Brain pericyte (primary cell): ENCODE measurements around the gene ADIPOR2.
"Not testable (repeated sequence)": the region's sequence is repeated elsewhere in the genome, so short reads cannot be mapped to it uniquely, and the experiment has no call there.

ENCODE experiments used
- DNase-seq: peaks from one replicate; pipeline ENCODE4 v3.0.0-alpha.2; 2012; ENCODE audit warnings: low read depth, low spot score

Gene ADIPOR2

DNA sequence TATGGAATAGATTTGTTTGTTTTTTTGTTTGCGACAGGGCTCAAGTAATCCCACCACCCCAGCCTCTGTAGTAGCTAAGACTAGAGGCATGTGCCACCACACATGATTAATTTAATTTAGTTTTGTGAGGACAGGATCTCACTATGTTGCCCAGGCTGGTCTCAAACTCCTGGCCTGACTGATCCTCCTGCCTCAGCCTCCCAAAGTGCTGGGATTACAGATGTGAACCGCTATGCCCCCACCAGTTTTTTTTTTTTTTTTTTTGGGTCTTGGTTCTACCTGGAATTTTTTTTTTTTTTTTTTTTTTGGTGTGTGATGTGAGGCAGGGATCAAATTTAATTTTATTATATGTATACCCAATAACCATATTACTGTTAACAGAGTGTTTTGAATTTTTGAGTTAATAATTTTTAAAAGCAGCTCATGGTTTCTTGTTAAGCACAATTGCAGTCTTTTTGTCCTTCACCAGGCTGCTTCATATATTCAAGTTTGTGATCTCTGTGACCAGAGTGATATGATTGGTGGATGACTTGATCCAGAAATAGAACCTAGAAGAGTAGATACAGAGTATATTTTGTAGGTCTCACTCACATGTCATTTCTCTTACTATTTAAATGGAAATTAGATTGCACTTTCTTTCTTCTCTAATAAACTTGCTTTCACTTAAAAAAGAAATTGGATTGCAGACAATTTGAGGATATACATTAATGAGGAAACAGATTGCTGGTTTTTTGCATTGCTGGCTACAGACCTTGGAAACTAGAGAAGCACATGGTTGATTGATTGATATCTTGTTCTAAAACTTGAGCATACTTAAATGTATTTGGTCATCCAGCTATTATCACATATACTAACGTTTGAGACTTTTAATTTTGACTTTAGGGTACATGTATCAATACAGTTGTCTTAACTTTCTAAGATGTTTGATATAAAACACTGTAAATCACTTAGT, 13.2 kb downstream of the ADIPOR2 start:
- no peak for DNase-seq

DNA sequence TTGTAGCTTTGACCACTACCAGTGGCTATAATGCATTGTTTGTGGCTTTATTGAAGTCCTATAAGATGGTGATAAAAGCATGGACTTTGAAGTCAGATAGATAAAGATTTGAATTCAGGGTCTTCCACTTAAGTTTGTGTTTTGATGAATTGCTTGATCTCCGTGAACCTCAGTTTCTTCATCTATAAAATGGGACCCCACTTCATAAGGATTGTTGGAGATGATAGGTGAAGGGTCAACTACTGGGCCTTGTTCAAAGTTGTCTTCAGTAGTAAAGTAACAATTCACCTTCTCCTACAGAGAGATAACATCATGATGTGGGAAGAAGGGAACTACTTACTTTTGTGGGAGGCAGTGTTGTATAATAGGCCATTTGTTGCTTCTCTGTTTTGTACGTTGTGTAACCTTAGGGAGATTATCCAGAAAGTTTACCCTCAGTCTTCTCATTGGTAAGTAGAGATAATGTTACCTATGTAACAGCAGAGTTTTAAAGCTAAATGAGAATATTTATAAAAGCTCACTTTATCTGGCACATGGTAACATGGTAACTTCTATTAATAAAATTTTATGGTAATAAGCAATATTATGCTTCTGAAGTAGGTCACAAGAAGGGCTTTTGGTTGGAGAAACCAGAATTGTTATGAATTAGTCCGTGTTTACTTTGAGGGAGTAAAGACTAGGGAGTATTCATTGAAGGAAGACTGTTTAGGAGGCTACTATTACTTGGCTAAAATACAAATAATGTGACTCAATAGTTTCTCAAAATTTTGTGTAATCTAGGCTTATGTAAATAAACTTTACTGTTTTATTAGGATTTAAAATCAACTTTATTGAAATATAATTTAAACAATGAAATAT, 15.1 kb downstream of the ADIPOR2 start:
- DNase-seq: no peak

DNA sequence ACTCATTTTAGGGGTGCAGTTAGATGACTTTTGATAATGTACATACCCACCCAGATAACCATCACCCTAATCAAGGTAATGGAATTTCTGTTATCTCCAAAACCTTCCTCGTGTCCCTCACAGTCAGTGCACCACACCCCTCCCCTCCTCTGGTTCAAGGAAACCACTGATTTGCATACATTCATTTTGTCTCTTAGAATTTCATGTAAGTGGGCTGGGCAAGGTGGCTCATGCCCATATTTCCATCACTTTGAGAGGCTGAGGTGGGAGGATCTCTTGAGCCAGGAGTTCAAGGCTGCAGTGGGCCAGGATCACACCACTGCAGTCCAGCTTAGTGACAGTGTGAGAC, 15.7 kb downstream of the ADIPOR2 start:
- no peak for DNase-seq

DNA sequence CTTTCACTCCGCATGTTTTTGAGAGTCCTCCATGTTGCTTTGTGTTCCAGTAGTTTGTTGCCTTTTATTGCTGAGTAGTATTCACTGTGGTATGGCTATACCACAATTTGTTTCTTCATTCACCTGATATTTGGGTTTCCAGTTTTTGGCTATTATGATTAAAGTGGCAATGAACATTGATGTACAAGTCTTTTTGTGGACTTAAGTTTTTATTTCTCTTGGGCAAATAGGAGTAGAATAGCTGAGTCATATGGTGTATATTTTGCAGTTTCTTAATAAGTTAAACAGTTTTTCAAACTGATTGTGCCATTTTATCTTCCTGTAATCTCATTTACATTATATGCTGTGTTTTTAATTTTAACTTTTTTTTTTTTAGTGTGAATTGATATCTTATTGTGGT, 16.2 kb downstream of the ADIPOR2 start:
- DNase-seq: no peak

DNA sequence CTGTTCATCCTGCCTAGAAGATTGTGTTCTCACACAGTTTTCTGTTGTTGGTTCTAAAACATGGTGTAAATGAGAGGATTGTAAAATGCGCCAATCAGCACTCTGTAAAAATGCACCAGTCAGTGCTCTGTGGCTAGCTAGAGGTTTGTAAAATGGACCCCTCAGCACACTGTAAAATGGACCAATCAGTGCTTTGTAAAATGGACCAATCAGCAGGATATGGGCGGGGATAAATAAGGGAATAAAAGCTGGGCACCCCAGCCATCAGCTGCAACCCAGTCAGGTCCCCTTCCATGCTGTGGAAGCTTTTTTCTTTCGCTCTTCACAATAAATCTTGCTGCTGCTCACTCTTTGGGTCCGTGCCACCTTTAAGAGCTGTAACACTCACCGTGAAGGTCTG, 19.1 kb downstream of the ADIPOR2 start:
- DNase-seq: not testable (repeated sequence)

DNA sequence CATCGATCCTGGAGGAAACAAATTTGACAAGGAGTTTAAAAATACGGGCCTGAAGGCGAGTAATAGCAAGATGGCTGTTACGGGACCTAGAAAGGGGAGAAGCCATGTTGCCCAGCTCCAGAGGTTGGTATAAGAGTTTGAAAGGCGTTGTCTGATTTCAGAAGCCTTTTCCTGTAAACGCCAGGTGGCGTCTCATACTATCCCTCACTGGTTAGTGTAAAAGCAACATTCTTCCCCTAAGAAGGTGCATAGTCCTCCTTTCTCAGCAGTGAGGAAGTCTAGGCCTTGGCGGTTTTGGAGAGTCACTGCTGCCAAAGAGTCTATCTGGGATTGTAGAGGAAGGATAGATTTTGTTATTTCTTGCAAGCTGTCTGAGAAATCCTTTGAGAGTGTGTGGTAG, 20.0 kb downstream of the ADIPOR2 start:
- not testable (repeated sequence) for DNase-seq

DNA sequence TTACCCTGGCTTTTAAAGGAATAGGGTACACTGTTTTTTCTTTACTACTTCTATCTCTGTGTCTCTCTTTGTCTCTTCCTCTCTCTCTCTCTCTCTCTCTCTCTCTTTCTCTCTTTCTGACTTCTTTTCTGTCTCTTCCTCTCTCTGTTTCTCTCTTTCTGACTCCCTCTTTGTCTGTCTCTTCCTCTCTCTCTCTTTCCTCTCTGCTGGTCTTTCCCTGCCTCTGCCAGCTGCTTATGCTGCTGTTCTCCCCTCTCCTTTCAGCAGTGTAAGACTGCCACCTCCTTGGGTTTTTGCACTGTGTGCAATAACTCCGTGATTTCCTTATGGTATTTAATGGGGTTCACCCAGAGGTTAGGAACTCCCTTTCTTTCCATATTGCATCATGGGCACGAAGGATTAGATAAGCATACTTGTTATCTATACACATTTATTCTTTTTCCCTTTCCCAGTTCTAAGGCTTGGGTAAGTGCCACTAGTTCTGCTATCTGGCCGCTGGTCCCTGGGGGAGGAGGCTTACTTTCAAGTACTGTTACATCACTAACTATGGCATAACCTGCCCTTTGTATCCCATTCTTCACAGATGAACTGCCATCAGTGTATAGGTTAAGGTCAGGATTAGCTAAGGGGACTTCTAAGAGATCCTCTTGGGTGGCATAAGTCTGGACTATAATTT, 20.8 kb downstream of the ADIPOR2 start:
- DNase-seq: not testable (repeated sequence)

DNA sequence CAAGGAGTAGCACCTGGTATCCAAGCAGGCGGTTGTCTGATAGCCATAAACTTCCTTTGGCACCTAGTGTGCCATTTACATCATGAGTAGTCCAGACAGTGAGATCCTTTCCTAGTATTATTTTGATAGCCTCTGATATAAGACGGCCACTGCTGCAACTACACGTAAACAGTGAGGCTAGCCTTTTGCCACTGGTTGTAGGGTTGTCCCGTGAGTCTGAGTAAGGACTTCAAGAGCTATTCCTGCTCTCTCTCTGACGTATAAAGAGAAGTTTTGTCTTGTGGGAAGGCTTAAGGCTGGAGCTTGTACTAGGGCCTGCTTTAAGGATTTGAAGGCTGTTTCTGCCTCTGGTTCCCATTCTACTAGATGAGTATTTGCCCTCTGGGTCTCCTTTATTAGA, 21.4 kb downstream of the ADIPOR2 start:
- DNase-seq: not testable (repeated sequence)

DNA sequence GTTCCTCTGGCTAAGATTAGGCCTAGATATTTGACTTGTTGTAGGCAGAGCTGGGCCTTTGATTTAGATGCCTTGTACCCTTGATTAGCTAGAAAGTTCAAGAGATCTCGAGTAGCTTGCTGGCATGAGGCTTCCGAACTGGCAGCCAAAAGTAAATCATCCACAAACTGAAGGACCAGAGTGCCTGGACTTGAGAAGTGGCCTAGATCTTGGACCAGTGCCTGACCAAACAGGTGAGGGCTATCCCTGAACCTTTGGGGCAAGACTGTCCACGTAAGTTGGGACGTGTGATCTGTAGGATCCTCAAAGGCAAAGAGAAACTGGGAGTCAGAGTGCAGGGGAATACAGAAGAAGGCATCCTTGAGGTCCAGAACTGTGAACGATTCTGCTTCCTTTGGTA, 22.0 kb downstream of the ADIPOR2 start:
- not testable (repeated sequence) for DNase-seq

DNA sequence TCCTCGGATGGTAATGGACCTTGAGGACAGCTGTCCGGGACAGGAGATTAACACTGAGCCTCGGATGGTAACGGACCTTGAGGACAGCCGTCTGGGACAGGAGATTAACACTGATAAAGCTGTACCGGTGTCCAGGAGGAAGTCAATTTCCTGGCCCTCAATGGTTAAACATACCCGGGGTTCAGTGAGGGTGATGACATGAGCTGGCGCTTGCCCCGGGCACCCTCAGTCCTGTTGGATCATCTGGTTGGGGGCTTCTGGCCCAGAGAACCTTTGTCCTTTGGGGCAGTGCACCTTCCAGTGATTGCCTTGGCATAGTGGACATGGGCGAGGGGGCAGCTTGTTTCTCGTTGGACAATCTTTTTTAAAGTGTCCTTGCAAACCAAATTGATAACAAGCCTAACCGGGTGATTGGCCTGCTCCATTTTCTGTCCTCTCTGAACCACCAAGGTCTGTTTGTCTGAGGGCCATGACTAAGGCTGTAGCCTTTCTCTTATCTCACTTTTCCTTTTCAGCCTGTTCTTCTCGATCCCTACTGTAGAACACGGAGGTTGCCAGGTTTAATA, 23.0 kb downstream of the ADIPOR2 start:
- not testable (repeated sequence) for DNase-seq

DNA sequence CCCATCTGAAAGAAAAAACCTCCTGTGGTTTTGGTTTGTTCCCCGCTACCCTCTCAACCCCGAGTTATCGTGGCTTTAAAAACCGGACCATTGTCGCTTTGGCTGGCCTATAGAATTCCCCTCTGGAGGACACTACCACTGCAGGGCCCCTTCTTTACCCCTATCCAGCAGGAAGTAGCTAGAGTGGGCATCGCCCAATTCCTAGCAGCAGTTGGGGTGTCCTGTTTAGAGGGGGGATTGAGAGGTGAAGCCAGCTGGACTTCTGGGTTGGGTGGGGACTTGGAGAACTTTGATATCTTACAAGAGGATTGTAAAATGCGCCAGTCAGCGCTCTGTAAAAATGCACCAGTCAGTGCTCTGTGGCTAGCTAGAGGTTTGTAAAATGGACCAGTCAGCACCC, 24.6 kb downstream of the ADIPOR2 start:
- DNase-seq: not testable (repeated sequence)

DNA sequence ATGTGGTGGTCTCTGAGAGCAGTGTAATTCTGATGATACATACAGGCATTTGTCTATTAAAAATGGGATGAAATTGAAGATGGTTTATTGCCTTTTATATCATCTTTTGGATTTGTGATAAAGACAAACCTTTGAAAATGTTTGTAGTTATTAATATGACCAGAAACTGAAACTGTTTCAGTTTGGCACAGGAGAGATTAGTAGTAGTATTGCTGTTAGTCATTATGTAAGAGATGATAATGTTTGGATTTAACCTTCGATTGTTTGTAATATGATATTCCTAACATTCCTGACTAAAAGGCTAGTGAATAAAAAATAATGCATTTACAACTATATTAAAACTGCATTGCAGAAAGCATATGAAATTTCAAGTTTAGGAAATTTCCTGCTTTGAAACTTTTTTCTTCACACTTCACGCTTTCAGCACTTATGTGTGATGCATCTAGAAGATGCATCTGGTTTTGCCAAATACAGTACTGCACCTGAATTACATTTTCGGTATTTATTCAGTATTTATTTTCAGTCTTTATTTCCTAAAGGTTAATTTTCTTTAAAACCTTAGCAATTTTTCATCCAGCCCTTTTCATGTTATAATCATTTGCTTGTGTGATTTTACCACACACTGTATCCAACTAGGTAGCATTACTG, 25.5 kb downstream of the ADIPOR2 start:
- DNase-seq: no peak

DNA sequence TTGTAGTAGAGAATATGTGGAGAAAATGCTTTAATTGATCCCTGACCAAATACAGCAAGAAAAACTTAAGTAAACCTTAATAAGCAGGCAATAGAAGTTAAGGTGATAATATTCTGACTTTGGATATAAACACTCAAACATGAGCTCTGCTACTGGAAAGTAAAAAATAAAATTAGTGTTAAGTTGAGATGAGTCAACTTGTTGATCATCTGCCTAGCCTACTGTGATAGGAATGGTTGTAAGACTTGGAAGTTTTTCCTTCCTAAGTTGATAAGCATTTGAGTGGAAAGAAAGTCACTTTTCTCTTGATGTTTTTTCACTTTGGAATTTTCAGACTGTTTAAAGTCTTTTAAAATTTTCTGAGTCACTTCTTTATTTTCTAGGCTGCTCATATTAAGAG, 26.0 kb downstream of the ADIPOR2 start:
- no peak for DNase-seq

DNA sequence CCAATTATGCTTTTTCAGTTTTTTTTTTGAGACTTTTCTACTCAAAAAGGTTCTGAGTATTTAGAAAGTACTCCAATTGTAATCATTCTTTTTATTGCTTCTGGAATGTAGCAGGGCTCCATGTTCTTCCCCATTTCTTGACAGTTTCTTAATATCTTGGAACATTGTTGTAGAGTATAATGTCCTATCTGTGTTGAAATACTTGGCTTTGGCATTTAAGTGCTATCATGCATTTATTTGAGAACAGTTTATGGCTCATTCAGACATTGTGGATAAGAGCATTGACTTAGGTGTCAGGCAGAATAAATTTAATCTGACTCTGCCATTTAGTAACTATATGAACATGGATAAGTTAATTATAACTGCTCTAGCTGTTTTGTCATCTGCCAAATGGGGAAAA, 28.3 kb downstream of the ADIPOR2 start:
- DNase-seq: no peak

DNA sequence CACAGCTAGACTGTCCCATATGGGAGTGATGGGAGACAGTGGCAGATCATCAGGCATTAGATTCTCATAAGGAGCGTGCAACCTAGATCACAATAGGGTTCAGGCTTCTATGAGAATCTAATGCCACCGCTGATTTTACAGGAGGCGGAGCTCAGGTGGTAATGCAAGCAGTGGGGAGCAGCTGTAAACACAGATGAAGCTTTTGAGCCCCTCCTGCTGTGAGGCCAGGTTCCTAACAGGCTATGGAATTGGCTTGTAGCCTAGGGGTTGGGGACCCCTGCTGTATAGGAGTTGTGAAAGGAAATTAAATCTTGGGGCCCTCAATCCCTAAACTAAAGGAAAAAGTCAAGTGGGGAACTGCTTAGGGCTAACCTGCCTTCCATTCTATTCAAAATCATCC, 29.6 kb downstream of the ADIPOR2 start:
- DNase-seq: no peak

DNA sequence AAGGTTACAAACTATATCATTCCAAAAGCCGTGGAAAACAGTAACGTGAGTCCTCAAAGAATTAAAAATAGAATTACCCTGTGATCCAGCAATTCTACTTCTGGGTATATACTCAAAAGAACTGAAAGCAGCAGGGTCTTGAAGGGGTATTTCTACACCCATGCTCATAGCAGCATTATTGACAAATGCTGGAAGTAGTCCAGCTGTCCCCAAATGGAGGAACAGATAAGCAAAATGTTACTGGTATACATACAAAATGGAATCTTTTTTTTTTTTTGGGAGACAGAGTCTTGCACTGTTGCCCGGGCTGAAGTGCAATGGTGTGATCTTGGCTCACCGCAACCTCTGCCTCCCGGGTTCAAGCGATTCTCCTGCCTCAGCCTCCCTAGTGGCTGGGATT, 32.9 kb downstream of the ADIPOR2 start:
- DNase-seq: no peak

DNA sequence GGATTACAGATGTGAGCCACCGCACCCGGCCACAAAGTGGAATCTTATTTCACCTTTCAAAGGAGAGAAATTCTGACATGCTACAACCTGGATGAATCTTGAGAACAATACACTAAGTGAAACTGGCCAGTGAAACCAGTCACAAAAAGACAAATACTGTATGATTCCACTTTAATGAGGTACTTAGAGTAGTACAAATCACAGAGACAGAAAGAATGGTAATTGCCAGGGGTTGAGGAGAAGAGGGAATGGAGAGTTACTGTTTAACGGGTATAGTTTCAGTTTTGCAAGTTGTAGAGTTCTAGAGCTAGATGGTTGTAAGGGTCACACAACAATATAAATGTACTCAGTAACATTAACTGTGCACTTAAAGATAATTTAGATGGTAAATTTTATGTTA, 33.4 kb downstream of the ADIPOR2 start:
- no peak for DNase-seq

DNA sequence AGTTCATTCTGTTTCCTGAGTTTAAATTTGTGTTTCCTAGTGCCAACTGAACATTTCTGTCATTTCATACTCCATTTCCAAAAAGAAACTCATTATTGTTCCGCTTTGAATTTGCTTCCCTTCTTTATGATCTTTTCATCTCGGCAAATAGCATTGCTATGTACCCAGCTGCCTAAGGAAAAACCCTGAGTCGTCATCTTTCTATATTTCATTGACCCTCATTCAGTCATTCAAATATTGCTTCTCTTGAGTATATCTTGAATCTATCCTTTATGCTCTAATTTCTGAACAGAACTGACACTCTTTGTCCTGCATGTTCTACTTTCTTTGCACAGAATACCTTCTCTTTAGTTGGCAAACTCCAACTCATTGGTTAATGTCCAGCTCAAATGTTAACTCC, 35.9 kb downstream of the ADIPOR2 start:
- no peak for DNase-seq

DNA sequence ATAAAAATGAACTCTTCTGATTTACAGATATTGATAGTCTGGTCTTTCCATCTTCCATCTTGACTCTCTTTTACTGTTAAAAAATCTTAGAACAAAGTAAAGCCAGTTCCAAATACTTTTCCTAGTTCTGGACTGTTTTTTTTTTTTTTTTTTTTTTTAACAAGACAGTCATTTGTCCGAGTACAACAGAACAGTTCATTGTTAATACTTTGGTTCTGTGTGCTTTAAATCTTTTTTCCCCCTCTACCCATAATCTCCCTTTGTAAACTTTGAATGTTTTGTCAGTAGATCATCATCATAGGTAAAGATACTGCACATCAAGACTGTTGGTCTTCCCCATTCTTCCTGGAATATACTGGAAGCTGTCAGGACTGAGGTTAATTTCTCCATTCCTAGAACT, 38.0 kb downstream of the ADIPOR2 start:
- DNase-seq: no peak

DNA sequence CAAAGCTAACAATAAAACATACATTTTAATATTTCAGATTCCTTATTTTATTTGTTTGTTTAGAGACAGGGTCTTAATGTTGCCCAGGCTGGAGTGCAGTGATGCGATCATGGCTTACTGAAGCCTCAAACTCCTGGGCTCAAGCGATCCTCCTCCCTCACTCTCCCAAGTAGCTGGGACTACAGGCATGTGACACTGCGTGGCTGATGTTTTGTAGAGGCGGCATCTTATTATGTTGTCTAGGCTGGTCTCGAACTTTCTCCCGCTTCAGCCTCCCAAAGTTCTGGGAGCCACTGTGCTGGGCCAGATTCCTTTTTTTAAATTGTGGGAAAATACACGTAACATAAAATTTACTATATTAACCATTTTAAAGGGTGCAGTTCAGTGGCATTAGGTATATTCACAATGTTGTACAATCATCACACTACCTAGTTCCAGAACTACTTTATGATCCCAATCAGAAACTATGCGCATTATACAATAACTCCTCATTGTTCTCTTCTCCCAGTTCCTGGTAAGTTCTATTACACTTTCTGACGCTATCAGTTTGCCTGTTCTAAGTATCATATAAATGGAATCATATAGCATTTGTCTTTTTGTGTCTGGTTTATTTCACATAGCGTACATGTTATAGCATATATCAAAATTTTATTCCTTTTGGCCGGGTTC, 40.3 kb downstream of the ADIPOR2 start:
- DNase-seq: no peak

DNA sequence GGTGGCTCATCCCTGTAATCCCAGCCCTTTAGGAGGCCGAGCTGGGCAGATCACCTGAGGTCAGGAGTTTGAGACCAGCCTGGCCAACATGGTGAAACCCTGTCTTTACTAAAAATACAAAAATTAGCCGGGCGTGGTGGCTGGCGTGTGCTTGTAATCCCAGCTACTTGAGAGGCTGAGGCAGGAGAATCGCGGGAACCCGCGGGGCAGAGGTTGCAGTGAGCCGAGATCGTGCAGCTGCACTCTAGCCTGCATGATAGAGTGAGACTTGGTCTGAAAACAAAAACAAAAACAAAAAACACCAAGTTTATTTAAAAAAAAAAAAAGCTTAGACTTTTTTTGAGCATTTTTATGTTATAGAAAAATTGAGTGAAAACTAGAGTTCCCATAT, 40.8 kb downstream of the ADIPOR2 start:
- not testable (repeated sequence) for DNase-seq
